ENCODE results near the gene GPBP1. TPM values are rescaled to one million over a fixed set of nuclear protein-coding genes. Genes with fewer than 3 reads are reported as not detected.
"Not testable (repeated sequence)": the region's sequence is repeated elsewhere in the genome, so short reads cannot be mapped to it uniquely, and the experiment has no call there.

Gene GPBP1
- total and polyA plus RNA-seq, 2 donors from 2014 or later: 52.7 to 80.9 TPM

DNA sequence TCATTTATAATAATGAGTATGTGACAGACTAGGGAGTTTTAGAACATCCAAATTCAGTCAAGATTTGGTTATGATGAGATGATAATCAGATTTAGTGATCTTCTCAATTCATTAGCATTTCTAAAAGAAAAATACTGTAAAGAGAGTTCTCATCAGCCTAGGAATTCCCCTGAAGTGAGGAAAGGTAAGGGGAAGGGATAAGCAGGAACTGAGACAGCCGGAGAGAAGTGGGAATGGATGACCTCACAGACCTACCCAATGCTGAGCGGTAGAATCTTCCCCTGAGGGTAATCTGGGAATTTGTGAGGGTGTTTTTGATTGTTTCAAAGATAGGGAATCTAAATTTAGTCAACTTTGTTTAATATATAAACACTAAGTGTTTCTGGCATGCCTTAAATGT lies 16.7 kb upstream of the GPBP1 start:
- Histone ChIP-seq H3K27me3 (ENCODE audit: control insufficient read depth, insufficient read depth, low read length) (no peaks in the 10 kb centered on the region), H3K9me3 (ENCODE audit: control insufficient read depth in 2 of 3, insufficient read depth in 1 of 3, low read length in 3 of 3) (no peaks in the 10 kb centered on the region), H3K9ac (ENCODE audit: low read length in 3 of 3) (no peak overlapping the region), H3K27ac (ENCODE audit: low read depth in 2 of 2, low read length in 2 of 2) (no peak overlapping the region), H3K36me3 (ENCODE audit: control insufficient read depth in 2 of 3, insufficient read depth in 3 of 3, low read length in 3 of 3) (no peaks in the 10 kb centered on the region), H3K4me3 (ENCODE audit: low read length in 3 of 3) (no peak overlapping the region), H3K4me1 (ENCODE audit: control insufficient read depth in 2 of 3, insufficient read depth in 2 of 3, low read depth in 1 of 3, low read length in 3 of 3) (no peaks in the 10 kb centered on the region)
- intact Hi-C loops (cut with DNase I): no loop called here
- no peak for FAIRE-seq
- no peak for TF ChIP-seq CTCF (IDR thresholded peaks at IDR 0.05; ENCODE audit: borderline replicate concordance, extremely low read depth, insufficient read depth)
- no peak for DNase-seq

DNA sequence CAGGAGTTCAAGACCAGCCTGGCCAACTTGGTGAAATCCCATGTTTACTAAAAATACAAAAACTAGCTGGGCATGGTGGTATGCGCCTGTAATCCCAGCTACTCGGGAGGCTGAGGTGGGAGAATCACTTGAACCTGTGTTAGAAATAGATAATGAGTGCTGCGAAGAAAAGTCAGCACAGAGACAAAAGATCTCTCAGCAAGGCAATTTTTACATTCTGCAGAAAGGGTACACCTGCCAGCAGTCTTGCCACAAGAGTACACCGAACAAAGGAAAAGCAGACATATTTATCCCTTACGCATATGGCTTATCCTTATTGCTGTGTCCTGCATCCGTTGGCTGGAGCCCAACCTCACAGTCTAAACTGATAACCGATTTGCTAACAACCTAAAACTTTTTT lies 16.2 kb upstream of the GPBP1 start:
- Histone ChIP-seq H3K9me3 (ENCODE audit: control insufficient read depth in 2 of 3, insufficient read depth in 1 of 3, low read length in 3 of 3) (no peaks in the 10 kb centered on the region), H3K36me3 (ENCODE audit: control insufficient read depth in 2 of 3, insufficient read depth in 3 of 3, low read length in 3 of 3) (no peaks in the 10 kb centered on the region), H3K4me3 (ENCODE audit: low read length in 3 of 3) (no peak overlapping the region), H3K27ac (ENCODE audit: low read depth in 2 of 2, low read length in 2 of 2) (no peak overlapping the region), H3K4me1 (ENCODE audit: control insufficient read depth in 2 of 3, insufficient read depth in 2 of 3, low read depth in 1 of 3, low read length in 3 of 3) (no peaks in the 10 kb centered on the region), H3K27me3 (ENCODE audit: control insufficient read depth, insufficient read depth, low read length) (no peaks in the 10 kb centered on the region), H3K9ac (ENCODE audit: low read length in 3 of 3) (no peak overlapping the region)
- intact Hi-C loops (cut with DNase I): no loop called here
- no peak for FAIRE-seq
- no peak for TF ChIP-seq CTCF (IDR thresholded peaks at IDR 0.05; ENCODE audit: borderline replicate concordance, extremely low read depth, insufficient read depth)
- no peak for DNase-seq

DNA sequence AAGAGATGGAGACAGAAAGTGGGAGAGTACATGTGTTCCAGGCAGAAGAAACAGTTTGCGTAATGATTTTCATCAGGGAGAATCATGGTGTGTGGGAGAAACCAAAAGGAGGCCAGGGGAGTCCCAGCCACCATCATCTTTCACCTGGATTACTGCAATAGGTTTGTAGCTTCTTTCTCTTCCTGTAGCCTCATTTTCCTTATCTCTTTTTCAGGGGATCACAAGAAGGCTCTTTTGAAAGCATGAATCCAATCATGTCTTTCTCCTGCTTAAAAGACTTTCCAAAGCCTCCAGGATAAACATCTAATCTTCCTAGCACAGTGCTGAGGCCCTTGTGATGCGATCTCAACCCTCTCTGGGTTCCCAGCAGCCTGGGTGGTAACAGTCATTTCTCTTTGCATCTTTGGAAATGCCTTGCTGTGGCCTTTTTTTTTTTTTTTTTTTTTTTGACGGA lies 10.3 kb upstream of the GPBP1 start:
- no peak overlapping the region for H3K9ac ChIP-seq (ENCODE audit: low read length in 3 of 3)
- no peaks in the 10 kb centered on the region for H3K27me3 ChIP-seq (ENCODE audit: control insufficient read depth, insufficient read depth, low read length)
- DNase-seq (no peak), FAIRE-seq (no peak)
- H3K36me3 ChIP-seq (ENCODE audit: control insufficient read depth in 2 of 3, insufficient read depth in 3 of 3, low read length in 3 of 3): no peaks in the 10 kb centered on the region
- H3K4me3 ChIP-seq (ENCODE audit: low read length in 3 of 3): no peak overlapping the region
- TF ChIP-seq CTCF (IDR thresholded peaks at IDR 0.05; ENCODE audit: borderline replicate concordance, extremely low read depth, insufficient read depth): no peak
- no peak overlapping the region for H3K27ac ChIP-seq (ENCODE audit: low read depth in 2 of 2, low read length in 2 of 2)
- H3K9me3 ChIP-seq (ENCODE audit: control insufficient read depth in 2 of 3, insufficient read depth in 1 of 3, low read length in 3 of 3): no peaks in the 10 kb centered on the region
- intact Hi-C loops (cut with DNase I): no loop called here
- H3K4me1 ChIP-seq (ENCODE audit: control insufficient read depth in 2 of 3, insufficient read depth in 2 of 3, low read depth in 1 of 3, low read length in 3 of 3): no peaks in the 10 kb centered on the region

DNA sequence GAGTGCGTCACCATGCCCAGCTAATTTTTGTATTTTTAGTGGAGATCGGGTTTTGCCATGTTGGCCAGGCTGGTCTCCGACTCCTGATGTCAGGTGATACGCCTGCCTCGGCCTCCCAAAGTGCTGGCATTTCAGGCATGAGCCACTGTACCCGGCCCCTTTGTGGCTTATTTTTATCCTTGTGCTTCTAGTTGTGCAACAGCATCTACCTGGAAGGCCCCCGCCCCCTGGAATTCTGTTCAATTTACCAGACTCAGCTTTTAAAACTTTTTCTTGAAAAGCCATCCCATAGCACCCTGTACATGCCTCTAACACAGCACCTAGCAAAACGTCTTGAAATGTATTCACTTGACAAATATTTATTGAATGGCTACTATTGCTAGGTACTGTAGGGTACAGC lies 9.7 kb upstream of the GPBP1 start:
- no peak overlapping the region for H3K4me3 ChIP-seq (ENCODE audit: low read length in 3 of 3)
- TF ChIP-seq CTCF (IDR thresholded peaks at IDR 0.05; ENCODE audit: borderline replicate concordance, extremely low read depth, insufficient read depth): no peak
- no peak overlapping the region for H3K9ac ChIP-seq (ENCODE audit: low read length in 3 of 3)
- no peaks in the 10 kb centered on the region for H3K36me3 ChIP-seq (ENCODE audit: control insufficient read depth in 2 of 3, insufficient read depth in 3 of 3, low read length in 3 of 3)
- H3K27me3 ChIP-seq (ENCODE audit: control insufficient read depth, insufficient read depth, low read length): no peaks in the 10 kb centered on the region
- H3K9me3 ChIP-seq (ENCODE audit: control insufficient read depth in 2 of 3, insufficient read depth in 1 of 3, low read length in 3 of 3): no peaks in the 10 kb centered on the region
- H3K4me1 ChIP-seq (ENCODE audit: control insufficient read depth in 2 of 3, insufficient read depth in 2 of 3, low read depth in 1 of 3, low read length in 3 of 3): no peaks in the 10 kb centered on the region
- no peak overlapping the region for H3K27ac ChIP-seq (ENCODE audit: low read depth in 2 of 2, low read length in 2 of 2)
- no peak for FAIRE-seq
- intact Hi-C loops (cut with DNase I): no loop called here
- DNase-seq: no peak

DNA sequence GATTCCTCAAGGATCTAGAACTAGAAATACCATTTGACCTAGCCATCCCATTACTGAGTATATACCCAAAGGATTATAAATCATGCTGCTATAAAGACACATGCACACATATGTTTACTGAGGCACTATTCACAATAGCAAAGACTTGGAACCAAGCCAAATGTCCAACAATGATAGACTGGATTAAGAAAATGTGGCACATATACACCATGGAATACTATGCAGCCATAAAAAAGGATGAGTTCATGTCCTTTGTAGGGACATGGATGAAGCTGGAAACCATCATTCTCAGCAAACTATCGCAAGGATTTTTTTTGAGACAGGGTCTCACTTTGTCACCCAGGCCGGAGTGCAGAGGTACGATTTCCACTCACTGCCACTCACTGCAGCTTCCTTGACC lies 8.7 kb upstream of the GPBP1 start:
- H3K9ac ChIP-seq (ENCODE audit: low read length in 3 of 3); FAIRE-seq; H3K9me3 ChIP-seq (ENCODE audit: control insufficient read depth in 2 of 3, insufficient read depth in 1 of 3, low read length in 3 of 3); H3K36me3 ChIP-seq (ENCODE audit: control insufficient read depth in 2 of 3, insufficient read depth in 3 of 3, low read length in 3 of 3); H3K4me1 ChIP-seq (ENCODE audit: control insufficient read depth in 2 of 3, insufficient read depth in 2 of 3, low read depth in 1 of 3, low read length in 3 of 3); H3K4me3 ChIP-seq (ENCODE audit: low read length in 3 of 3); intact Hi-C loops (cut with DNase I); DNase-seq; H3K27ac ChIP-seq (ENCODE audit: low read depth in 2 of 2, low read length in 2 of 2); H3K27me3 ChIP-seq (ENCODE audit: control insufficient read depth, insufficient read depth, low read length): not testable (repeated sequence)
